GM21529 (cell line): ENCODE results near the gene MYRIP.
"Not testable (repeated sequence)": the region's sequence is repeated elsewhere in the genome, so short reads cannot be mapped to it uniquely, and the experiment has no call there.

ENCODE experiments used
- ATAC-seq: cut with Tn5 transposase; IDR thresholded peaks from one replicate; pipeline ENCODE4 v1.9.1; 2021; ENCODE audit not compliant: unreplicated experiment

Gene MYRIP

DNA sequence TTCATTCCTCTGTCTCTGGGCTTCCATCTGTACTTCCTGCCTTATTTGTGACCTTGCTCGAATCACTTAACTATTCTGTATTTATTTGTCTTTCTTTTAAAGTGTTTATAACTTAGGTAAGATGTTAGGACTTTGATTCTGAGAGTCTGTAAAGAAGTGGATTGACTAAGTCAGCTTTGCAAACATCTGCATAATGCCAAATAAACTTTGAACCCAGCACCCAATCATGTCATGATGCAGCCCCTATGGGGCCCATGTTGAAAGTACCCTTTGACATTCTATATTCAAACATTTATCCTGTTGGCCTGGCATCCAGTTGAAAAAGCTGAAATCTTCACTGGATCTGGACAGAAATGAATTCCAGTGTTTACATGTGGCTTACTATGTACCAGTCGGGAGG lies 3.8 kb upstream of the MYRIP start:
- ATAC-seq: no peak

DNA sequence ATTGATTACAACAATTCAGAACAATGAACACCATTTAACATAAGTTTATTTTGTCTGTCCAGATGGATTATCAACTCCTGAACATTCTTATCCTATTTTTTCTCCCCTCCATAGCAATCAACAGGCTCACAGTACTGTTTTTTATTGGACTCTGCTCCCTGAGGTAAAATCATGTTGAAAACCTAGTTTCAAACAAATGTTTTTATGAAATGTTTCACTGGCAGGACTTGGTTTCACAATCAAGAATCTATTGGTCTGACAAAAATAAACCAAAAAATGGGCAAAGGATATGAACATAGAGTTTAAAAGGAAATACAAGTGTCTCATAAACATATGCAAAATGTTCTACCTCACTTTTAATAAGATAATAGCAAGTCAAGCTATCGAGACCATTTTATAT lies 2.6 kb upstream of the MYRIP start:
- ATAC-seq: no peak

DNA sequence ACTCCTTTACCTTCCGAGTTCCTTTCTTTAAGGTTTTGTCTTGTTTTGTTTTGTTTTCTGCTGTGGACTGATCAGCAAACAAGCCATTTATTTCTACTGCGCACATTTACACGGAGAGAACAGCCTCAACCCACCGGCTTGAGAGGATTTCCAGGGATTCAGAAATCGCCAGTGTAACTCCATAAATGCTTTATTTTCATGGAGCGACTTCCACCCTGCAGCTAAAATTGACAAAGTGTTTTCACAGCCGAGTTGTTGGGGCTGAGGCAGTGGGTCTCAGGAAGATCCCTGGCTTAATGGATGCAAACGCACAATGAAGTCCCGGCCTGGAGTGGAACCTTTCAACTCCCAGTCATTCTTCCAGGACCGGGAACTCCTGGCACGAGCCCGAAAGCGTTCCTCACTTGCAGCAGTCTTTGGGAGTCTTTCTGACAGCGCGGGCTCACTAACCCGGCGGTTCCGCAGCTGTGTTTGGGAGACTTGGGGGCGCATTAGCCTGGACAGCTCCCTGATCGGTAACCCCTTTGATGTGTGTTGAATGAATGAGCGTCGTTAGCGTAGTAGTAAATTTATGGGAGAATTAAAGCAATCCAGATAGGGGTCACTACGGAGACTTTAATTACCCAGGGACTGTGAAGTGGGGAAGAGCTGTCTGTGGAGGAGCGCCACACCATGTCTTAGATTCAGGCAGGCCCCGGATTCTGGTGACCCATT lies 785 bp upstream of the MYRIP start:
- peak; percentile 7 for ATAC-seq

DNA sequence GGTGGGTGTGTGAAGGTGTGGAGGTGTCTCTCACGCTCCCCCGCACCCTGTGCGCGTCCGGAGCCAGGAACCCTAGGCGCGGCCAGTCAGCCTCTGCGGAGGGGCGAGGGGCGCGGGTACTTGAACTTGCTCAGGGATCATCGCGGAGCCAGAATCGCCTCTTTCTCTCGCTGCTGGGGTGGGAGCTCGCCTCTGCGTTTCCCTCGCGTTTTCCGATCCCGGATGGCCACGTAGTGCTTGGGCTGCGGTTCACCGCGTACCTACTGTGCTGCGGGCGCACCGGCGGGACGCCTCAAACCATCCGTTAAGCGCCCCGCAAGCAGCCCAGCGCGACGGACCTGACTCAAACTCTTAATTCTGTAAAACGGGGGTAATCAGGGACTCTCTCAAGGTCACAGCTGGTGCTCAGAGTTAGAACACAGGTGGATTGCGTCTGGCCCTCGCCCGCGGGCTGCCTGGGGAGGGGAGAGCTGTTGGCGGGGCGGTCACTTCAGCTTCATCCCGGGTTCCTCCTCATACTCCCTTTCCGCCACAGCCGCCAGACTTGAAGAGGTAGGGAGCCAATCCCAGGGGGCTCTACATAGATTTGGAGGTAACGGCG lies 686 bp downstream of the MYRIP start:
- ATAC-seq: peak; percentile 13

DNA sequence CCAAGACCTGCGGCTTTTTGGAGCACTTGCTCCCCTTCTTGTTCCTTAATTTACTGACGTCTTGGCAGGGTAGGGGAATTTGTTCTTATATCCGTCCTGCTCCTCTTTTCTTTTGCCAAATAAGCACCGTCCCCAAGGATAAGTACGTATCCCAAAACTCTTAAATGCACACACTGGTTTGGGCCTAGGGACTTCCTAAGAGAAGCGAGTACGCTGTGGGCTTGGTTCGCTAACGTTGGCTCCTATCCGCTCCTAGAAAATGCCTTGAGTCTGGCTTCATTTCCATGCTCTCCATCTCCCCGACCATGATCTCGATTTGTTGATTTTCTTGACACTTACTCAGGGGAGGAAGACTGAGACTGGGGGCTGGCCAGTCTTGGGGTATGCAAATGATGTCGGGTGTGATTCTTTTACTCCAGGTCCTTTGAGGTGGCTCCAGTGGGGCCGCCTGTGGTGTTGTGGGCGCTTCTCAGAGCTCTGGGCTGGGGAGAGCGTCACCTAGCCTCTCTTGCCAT lies 1.3 kb downstream of the MYRIP start:
- no peak for ATAC-seq

DNA sequence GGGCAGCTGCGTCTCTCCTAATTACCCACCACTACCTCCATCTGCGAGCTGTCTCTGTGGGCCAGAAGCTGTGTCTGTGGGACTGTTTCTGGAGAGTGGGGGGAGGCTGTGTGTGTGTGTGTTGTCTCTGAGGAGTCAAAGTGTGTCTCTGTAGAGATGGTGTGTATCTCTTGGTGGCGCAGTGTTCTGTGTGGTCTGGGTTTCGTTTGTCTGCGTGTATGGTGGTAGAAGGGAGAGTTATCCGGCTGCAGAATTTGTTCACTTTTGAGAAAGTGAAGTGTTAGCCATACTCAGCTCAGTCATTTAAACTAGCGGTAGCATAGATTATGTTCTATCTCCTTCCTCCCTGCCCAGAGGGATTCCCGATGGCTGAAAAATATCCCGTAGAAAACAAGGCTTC lies 2.2 kb downstream of the MYRIP start:
- ATAC-seq: no peak

DNA sequence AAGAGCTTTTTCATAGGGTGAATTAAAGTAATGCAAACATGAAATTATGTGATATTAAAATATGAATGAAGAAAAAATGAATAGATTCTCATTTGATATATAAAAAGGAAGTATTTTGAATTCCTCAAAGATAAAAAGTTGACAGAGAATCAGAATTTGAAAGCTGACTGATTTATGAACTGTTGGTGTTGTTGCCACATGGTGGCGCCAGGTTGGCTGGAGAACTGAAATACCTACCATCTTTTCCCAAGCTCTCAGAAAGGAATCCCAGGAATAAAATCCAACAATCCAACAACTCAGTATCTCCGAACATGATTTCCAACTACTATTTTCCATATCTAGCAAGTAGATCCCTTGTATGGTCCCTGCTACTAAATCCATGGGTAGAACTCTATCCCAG lies 3.1 kb downstream of the MYRIP start:
- no peak for ATAC-seq

DNA sequence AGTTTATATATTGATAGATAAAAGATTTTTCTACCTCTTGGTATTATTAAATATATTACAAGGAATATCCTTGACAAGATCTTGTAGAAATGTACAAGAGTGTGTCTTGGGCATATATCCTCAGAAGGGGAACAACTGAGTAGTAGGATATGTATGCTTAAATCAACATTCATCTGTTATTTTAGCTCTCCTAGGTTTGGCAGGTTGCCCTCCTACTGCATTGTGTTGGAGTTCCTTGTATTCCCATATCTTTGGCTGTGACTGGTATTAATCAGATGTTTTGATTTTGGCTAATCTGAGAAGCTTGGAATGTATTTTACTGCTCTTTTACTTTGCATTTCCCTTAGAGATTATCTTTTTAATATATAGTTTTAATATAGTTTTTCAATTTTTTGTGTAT lies 4.6 kb downstream of the MYRIP start:
- no peak for ATAC-seq

DNA sequence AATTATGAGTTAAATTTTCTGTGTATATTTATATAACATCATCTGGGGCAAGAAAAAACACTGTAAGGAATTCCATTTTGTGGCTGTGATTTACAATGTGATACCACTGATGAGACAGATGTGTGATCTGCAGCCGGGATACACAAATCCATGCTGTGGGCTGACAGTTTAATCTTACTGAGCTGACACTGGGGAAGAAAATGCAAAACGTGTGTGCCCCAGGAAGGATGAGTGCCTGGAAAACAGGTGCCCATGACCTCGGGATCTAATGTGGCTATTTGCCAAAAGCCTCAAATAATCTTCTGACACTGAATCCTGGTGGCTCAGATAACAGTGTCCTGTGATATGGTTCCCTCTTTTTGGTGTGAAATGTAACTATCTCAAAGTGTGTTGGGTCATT lies 10.5 kb downstream of the MYRIP start:
- ATAC-seq: no peak

DNA sequence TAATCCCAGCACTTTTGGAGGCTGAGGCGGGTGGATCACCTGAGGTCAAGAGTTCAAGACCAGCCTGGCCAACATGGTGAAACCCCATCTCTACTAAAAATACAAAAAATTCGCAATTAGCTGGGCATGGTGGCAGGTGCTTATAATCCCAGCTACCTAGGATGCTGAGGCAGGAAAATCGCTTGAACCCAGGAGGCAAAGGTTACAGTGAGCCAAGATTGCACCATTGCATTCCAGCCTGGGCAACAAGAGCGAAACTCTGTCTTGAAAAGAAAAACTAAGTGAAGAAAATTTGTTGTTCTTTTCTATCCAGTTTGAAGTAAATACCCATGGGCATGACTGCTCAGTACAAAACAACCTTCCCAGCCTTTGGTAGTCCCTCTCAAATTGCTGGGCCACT lies 24.4 kb downstream of the MYRIP start:
- not testable (repeated sequence) for ATAC-seq

DNA sequence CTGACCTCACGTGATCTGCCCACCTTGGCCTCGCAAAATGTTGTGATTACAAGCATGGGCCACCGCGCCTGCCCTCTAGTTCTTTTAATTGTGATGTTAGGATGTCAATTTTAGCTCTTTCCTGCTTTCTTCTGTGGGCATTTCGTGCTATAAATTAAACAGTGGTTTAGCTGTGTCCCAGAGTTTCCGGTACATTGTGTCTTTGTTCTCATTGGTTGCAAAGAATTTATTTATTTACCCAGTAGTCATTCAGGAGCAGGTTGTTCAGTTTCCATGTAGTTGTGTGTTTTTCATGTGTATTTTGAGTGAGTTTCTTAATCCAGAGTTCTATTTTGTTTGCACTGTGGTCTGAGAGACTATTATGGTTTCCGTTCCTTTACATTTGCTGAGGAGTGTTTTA lies 30.1 kb downstream of the MYRIP start:
- no peak for ATAC-seq

DNA sequence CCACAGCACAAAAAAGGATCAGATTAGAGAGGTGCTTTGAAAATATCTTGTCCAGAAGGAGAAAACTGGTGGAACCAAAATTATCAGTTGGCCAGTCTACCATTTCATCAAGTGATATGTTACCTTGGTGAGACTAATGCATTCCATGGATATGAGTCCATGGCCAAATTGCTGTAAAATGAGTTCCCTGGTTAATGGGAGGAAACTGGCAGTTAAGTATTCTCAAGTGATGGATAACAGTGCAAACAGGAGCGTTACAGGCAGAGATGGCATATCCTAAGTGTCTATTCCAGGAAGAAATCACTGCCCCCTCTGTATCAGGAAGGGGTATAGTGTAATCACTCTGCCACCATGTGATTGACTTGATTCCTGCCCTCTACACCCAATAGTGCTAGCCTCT lies 34.0 kb downstream of the MYRIP start:
- ATAC-seq: no peak

DNA sequence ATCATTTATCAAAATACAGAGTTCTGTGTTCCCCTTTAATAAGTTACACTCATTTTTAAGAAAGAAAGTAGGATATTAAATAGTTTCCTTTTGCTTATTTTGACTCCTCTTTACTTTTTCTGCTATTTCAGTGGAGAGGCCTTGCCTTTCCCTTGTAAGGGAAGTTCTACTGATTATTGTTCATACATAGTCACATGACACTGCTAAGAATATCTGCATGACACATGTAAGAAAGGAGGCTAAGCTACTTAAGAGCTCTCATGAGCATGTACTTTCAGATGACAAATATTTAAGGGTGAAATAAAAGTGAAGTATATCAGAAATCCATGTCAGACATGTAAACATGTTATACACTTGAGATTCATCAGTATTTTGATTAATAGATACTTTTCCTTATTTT lies 39.0 kb downstream of the MYRIP start:
- ATAC-seq: no peak

DNA sequence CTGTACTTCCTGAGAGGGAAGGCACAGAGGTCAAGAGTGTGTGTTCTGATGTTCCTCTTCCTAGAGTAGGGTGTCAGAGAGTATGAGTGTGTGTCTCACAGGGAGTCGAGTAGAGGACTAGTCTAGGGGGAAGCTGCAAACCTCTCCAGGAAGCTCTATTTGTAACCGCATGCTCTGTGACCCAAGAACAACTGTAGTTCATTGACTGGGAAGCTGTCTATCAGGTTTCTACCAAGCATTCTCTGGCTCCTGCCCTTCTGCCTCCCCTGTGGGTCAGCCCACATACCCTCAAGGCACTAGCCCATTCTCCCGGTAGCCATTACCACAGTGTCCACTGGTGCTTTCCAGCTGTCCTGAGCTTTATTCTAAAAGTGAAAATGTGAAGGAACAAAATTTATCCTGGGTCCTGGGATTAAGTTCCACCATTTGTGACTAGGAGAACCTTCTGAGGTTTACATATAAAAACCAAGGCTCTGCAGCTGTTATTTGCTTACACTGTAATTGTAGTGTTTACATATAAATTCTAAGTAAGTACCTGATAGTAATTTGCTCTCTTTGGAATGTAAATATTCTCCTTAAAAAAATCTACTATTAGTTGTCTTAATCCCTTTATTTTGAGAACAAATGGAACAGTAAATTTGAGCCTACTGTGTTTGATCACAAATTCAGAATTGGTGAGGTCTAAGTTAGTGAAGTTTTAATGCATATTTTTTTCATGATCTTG lies 40.7 kb downstream of the MYRIP start:
- peak; percentile 61 for ATAC-seq

DNA sequence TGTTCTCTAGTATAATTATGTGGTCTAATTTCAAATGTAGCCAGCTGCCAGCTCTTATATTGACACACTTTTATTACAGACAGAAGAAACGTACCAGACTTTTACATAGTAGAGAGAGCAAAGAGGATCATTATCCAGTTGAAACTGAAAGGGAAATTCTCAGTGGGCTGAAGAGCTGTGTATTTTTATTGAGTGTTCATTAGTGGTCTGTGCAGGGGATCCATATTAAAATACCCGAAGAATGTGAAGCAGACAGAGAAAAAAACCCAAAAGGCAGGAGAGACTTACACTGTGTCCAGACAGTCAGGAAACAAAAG lies 41.3 kb downstream of the MYRIP start:
- ATAC-seq: no peak

DNA sequence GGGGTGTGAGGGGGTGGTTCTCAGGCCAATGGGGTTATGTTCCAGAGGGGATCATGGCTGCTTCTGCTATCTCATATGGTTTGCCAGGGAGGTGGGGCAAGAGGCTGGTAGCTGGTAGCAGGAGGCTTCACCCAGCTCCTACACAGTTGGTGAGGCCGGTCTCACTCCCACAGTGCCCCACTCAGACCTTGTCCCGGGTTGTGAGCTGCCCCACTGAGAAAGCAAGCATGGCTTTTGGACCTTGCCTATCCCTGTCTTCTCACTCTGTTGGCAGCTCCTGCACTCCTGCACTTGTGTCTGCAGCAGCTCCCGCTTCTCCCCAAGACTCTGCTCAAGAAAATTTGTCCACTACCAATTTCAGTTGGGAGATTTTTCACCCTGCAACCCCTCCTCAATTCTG lies 46.1 kb downstream of the MYRIP start:
- ATAC-seq: no peak

DNA sequence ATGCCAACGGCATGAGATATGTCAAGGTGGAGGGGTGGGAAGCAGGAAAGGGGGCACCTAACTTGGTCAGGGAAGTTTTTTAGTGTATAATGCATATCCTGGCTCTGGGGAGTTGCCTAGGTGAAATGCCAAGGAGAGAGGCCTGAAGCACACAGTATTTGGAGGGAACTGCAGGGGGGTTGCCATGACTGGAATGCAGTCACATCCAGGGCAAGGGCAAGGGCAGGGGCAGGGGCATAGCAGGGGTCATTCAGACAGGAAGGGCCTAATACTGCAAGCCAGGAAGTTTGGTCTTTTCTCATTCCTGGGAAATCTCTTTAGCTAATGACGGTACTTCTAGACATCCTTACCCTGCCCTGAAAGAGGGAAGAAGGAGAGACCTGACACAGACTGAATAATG lies 60.5 kb downstream of the MYRIP start:
- no peak for ATAC-seq

DNA sequence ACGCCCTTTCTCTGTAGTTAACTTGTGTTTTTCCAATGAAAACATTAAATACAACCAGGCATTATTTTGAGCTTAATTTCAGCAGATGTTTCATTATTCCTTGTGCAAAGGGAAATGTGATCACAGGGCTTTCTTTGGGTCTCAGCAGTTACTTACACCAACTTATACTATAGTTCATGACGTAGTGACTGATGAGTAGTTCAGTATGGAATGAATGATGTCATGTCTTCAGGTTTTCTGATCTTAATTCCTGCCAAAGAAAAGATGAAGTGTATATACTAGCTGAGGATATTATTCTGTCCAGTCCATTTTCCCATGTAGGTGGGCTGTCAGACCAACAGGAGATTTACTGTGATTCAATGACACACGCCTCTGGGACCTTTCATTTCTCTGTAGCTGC lies 61.3 kb downstream of the MYRIP start:
- ATAC-seq: no peak

DNA sequence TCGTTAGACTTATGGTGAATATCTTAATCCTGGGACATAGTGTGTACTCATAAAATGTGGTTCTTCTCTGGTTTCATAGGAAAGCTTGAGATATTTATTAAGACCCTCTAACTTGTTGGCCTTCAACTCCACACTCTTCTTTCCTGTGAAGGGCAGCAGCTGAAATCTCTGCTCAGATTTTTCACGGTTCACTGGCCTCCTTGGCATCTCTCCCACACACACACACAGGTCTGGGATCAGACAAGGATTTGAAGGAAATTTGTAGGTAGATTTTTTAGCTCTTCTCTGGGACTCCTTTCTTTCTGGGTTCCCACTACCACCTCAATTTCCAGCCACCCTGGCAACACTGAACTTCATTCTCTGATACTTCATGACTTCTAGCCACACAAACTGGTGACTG lies 70.2 kb downstream of the MYRIP start:
- no peak for ATAC-seq

DNA sequence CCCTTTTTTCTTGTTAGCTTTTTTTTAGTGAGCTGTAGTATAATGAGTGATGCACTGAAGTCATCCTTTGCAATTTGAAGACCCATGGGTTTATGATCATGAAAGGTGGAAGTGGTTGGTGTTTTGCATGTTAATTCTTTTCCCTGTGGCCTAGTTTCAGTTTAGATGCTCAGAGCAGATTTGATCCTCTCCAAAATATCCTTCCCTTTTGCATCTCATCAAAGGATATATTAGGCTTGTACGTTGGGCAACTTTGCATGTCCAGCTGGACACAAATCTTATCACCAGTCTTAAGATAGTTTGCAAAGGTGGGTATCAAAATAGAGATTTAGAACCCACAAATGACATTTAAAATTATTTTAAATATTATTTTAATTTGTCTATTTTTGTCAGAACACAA lies 72.7 kb downstream of the MYRIP start:
- ATAC-seq: no peak

DNA sequence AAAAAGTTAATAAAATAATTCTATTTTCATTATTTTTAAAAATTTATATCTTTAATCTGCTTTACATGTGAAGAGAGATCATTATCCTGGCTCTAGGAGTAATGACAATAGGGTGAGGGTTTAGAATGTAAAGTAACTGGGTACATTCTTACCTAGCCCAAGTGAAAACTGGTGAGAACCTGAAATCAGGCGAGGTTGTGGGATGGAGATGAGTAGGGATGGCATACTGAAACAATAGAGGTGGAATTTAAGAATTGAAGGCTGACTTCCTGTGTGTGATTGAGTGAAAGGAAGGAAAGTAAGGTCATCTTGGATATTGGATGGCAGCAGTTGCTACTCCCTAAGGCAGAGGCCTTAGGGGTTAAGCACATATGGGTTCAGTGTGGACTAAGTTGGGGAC lies 82.7 kb downstream of the MYRIP start:
- ATAC-seq: no peak

DNA sequence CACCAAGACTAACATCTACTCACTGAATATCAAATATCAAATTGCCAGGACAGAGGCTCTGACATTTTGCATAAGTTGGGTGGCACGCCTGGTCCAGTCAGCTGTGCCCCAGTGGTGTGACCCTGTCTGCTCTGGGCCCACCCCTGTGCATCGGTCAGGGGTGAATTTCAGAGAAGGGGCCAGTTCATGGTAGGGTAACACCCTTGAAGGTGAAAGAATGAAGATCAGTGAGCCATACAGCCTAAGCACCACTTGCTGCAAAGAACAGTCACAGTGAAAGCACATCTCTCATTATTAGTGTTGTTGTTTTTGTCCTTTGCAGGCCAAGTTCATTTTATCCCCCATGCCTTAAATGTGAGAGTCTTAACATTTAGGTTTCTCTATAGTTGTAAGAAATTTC lies 86.8 kb downstream of the MYRIP start:
- ATAC-seq: no peak
